HG03280 (cell line): ENCODE measurements around the gene PLAC8L1.

Experiments
- ATAC-seq: cut with Tn5 transposase; IDR thresholded peaks from one replicate; pipeline ENCODE4 v1.9.1; 2021; ENCODE audit warnings: mild to moderate bottlenecking, moderate library complexity; ENCODE audit not compliant: unreplicated experiment

PLAC8L1 gene

DNA sequence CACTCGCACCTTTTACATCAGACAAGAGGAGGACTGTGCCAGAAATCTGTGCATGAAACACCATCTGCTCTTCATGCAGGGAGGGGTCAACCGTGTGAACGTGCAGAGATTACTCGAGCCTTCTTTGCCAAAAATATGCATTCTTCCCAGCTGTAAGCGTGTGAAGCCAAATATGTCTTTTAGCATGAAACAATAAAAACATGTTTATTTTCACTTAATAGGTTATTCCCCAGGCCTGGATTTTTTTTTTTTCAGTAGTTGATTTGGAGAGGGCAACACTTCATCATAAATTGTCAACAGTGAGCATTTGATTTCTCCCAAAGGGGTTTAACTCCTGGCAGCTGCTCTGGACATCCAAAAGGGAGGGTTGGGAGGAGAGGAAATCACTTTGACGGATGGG, 23.8 kb downstream of the PLAC8L1 start:
- no peak for ATAC-seq

DNA sequence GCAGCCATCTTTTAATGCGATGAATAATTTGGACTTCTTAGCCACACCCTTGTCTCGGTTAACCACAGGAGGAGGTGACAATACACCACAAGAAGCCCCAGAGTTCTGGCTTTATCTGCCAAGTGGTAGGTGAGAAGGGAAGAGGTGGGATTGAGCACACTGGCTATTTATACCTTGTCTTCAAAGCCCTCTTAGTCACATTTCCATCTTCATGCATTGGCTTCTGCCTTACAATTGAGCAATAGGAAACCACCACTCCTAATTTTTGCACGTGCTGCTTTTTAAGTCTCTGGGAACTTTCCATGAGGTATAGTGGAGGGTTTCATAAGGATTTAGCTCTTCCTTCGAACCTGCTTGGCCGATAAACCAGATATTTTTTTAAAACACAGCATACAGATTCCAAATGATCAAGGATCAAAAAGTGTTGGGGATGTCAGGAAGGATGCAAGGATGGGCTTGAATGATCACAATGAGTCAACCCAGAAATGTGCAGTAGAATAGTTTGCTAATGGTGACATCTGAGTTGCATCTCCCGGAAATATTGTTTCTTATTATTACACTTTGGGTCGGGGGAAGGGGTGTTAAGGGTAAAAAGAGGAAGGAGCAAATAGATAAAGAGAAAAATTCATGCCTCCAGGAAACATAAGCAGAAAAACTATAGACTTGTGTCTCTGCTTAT, 25.5 kb downstream of the PLAC8L1 start:
- no peak for ATAC-seq

DNA sequence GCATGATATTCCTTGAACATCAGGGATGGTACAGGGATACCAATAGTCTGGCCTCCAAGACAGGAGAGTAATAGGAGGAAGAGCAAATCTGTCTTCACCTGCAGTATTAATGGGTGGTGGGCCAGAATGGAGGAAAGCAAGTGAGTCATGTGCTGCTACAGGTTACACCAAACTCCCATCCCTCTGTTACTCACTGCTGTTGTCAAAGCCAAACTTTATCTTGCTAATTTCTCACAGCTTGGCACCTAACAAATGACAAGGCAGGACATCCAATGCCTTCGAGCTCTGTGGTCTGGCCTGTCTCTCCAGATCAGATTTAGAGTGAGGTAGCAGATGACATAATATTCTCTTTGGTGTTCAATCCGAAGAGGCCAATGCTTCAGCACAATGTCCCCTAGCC, 26.8 kb downstream of the PLAC8L1 start:
- no peak for ATAC-seq

GRCh38 chr5:146076455-146076854, 28.9 kb downstream of the PLAC8L1 start:
- no peak for ATAC-seq

DNA sequence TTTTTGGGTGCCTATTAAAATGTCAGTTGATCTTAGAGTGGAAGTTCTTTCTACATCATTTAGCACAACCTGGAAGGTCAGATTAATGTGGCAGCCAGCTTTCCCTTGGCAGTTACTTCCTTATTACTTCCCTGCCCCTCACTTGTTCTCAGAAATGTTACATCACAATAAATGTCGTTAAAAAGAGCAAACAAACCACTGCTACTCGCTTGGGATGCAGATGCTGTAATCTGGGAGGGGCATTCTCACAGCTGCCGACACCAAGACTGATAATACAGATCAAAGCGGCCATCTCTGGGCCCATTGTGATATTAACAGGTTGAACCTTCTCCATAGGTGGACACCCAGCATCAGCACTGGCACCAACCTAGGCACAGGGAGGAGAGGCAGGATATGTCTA, 29.3 kb downstream of the PLAC8L1 start:
- ATAC-seq = no peak

DNA sequence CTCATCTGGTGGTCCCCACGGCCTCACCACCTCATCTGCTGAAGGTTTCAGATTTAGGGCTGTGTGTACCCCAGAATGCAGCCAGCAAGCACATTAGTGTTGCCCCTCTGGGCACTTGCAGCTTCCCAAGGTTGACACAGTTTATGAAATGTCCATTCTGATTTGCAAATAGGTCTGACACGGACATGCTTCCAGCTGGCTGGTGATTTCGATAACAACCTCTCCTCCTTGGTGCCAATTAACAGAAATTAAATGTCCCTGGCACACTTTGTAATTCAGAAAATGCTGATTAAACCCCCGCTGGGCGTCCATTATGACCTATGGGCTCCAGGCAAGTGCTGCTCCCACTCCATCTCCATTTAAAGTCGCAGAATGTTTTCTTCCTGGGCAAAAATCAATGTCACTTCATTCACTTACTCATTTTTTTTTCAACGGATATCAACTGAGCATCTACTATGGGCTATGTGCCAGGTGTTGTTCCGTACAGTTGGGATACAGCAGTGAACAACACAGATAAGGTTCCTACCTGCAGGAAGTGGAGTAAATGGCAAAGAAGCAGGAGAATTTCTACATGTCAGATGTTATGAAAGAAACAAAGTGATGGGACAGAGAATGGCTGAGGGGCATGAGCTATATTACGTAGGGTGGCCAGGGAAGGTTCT, 32.0 kb downstream of the PLAC8L1 start:
- ATAC-seq = no peak

GRCh38 chr5:146072595-146072994, 32.8 kb downstream of the PLAC8L1 start:
- no peak for ATAC-seq

DNA sequence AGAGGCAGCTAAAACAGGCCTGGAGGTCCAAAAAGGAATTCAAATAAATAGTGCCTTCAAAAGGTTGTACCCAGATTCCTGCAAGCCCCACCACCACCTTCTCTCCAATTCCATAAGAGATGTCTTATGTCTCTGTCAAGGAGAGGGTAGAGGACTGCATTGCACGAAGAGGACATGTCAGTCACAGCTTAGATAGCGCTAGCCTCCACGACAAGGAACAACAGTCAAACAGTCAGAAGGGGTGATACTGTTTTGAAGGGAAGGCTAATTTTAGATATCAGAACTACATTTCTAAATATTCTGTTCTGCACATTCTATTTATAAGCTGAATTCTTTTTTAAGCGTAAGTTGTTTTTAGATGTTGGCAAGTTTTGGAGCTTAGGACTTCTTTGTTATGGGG, 34.2 kb downstream of the PLAC8L1 start:
- no peak for ATAC-seq

GRCh38 chr5:146070746-146071145, 34.6 kb downstream of the PLAC8L1 start:
- no peak for ATAC-seq

DNA sequence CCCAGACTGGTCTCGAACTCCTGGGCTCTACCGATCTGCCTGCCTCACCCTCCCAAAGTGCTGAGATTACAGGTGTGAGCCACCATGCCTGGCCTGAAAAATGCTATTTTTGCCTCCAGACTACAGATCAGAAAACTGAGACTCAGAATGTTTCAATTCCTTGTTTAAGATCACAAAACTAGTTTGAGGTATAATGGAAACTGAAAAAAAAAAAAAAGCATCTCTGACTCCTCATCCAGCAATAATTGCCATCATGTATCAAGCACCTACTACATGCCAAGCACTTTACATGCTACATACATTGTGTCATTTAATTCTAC, 35.6 kb downstream of the PLAC8L1 start:
- ATAC-seq = peak; percentile 47

GRCh38 chr5:146068977-146069779, 36.2 kb downstream of the PLAC8L1 start:
- ATAC-seq = peak; percentile 59

GRCh38 chr5:146068206-146068605, 37.2 kb downstream of the PLAC8L1 start:
- no peak for ATAC-seq

DNA sequence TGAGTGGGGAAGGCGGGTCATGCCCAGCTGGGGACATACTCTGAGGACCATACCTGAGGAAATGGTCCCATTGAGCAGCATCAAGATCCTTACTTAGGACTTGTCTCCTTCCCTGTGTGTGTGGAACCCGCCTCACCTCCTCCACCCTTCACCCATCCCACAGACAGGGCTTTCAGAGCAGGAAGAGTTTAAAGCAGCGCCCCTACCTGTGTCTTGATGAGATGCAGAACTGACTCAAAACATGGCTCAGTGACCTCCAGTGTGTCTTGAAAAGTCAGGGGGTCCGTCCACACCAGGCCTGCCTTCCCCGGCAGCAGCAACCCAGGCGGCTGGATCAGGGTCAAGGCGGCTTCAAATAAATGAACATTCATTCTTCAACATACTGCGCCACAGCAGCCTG, 38.4 kb downstream of the PLAC8L1 start:
- ATAC-seq = no peak

GRCh38 chr5:146060221-146060585, 45.2 kb downstream of the PLAC8L1 start:
- no peak for ATAC-seq

GRCh38 chr5:146059460-146060220, 45.7 kb downstream of the PLAC8L1 start:
- ATAC-seq = no peak

GRCh38 chr5:146055432-146055831, 49.9 kb downstream of the PLAC8L1 start:
- ATAC-seq = no peak

DNA sequence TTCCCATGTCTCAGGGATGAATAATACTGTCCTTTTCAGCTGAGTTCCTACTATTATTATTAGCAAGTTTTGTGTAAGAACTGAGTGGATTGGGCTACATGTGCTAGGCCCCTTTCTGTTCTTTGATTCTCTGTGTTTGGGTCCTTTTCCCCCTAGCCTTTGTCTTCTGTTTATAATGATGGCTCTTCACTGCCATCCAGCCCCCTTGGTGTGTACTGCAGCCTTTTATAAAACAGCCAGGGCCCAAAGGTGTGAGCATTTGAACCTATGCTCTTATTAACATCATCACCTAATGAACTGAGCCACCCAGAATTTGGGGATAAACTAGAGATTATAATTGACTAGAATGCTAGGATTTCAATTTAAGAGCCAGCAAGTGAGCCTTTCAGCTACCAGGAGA, 52.6 kb downstream of the PLAC8L1 start:
- no peak for ATAC-seq

GRCh38 chr5:146051678-146052077, 53.7 kb downstream of the PLAC8L1 start:
- no peak for ATAC-seq

- no peak for ATAC-seq
Observed at GRCh38 chr5:146050086-146050485, 55.3 kb downstream of the PLAC8L1 start.

DNA sequence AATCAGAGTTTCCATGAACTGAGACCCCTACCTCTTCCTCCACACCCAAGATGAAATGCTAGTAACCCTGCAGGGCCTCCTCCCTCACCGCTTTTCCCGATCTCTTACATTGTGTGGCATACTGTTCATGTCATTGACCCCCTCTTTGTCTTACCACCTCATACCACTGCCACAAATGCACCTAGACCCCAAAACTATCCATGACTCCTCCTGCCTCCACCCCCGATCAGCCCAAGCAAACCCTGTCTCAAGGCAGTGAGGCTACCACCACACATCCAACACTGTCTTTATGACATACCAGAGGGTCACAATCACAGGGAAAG, 55.7 kb downstream of the PLAC8L1 start:
- no peak for ATAC-seq

- no peak for ATAC-seq
Observed at GRCh38 chr5:146048994-146049703, 56.2 kb downstream of the PLAC8L1 start.
